Right renal cortex interstitium (tissue), 3 donors: ENCODE results near the gene DLGAP4. TPM values are rescaled to one million over a fixed set of nuclear protein-coding genes. Genes with fewer than 3 reads are reported as not detected.
"Not testable (repeated sequence)": the region's sequence is repeated elsewhere in the genome, so short reads cannot be mapped to it uniquely, and the experiment has no call there.

Source experiments
- DNase-seq, 3 donors: peaks; one replicate each; pipeline ENCODE4 v3.0.0-alpha.2; 2013; ENCODE audit warnings: low read depth in 3 of 3, low spot score in 2 of 3
- polyA plus RNA-seq, 3 donors: library from polyadenylated mRNA; unstranded; fragments of 120-200 nt; gene quantifications; one replicate each; pipeline ENCODE4 v1.2.1, GENCODE V29; 2013; ENCODE audit not compliant: insufficient read length in 3 of 3

The DLGAP4 gene
- polyA plus RNA-seq, 3 donors, result 42.9 to 49.1 (median 48.1) TPM

DNA sequence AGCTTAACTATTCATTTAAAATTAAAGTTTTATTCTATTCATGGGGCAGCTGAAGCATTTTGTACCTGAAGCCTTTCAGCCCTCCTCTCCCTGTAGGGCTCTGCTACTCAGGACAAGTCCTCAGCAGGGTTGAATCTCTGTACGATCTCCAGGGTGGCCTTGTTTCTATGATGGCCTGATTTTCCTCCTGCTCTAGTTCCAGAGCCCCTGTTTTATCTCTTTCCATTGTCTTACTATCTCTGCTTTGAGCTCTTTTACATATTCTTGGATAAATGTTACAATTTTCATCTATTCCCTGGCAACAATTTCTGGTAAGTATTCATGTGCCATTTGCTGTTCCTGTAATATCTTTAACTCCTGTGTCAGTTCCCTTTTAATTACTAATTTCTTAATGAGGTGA, 215.4 kb downstream of the DLGAP4 start:
- DNase-seq, result no peak

DNA sequence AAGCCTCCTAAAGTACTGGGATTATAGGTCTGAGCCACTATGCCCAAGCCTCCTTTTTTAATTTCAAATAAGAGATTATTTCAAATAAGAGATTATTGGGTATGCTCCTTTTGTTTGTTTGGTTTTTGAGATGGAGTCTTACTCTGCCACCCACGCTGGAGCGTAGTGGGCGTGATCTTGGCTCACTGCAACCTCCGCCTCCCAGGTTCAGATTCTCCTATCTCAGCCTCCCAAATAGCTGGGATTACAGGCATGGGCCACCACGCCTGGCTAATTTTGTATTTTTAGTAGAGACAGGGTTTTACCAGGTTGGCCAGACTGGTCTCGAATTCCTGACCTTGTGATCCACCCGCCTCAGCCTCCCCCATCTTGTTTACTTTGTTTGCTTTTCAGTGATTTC, 216.3 kb downstream of the DLGAP4 start:
- not testable (repeated sequence) for DNase-seq

DNA sequence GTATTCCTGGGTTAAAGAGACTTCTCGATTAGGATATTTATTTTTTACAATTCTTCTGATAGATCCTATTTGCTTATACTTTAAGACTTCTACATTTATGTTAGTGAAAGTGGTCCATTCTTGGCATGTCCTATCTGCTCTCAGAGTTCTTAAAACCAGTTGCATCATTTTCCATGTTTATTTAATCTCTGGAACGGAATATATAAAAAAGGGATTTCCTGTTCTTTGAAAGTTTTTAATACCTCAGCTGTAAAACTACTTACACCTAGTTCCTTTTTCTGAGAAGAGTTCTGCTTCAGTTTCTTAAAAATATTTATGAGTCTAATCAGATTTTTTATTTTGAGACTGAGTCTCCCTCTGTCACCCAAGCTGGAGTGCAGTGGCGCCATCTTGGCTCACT, 217.2 kb downstream of the DLGAP4 start:
- no peak for DNase-seq

DNA sequence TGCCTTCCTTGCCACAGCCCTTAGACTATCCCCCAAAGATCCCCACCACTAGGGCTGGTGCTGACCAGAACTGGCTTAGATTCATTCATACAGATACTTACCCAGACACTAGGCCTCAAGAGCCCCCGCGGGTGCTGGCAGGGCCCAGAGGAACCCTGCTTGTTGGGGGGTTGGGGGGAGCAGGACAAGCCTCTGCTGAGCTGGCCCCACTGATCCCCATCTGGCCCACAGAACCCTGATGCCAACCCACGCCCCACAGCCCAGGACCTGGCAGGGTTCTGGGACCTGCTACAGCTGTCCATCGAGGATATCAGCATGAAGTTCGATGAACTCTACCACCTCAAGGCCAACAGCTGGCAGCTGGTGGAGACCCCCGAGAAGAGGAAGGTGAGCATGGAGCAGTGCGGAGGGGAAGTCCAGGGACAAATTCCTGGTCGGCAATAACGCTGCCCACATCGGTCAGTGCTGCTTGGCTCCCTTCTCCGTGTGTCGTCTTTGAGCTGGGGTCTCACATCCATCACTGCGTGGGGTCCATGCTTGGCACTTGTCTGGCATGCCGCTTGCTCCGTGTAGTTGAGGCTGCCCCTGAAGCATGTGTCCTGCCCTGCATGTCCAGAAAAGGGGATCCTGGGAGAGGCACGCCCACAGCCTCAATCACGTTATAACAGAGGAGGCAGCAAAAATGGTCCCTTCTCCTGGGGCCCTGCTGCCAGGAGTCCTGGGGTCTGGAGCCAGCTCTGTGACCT, 219.7 kb downstream of the DLGAP4 start:
- no peak for DNase-seq

DNA sequence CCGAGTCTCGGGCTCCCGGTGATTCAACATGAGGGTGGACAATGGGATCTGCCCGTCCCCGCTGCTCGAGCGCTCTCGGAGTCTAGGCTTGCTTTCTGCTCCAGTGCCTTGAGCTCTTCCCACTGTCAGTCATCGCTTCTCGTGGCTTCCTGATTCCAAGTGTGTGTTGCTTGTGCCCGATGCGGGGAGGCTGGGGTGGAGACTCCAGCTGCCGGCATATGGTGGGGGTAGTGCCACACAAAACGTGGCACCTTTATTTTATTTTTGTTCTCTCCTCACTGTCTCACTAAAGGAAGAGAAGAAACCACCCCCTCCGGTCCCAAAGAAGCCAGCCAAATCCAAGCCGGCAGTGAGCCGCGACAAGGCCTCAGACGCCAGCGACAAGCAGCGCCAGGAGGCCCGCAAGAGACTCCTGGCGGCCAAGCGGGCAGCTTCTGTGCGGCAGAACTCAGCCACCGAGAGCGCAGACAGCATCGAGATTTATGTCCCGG, 220.4 kb downstream of the DLGAP4 start:
- DNase-seq, result no peak

DNA sequence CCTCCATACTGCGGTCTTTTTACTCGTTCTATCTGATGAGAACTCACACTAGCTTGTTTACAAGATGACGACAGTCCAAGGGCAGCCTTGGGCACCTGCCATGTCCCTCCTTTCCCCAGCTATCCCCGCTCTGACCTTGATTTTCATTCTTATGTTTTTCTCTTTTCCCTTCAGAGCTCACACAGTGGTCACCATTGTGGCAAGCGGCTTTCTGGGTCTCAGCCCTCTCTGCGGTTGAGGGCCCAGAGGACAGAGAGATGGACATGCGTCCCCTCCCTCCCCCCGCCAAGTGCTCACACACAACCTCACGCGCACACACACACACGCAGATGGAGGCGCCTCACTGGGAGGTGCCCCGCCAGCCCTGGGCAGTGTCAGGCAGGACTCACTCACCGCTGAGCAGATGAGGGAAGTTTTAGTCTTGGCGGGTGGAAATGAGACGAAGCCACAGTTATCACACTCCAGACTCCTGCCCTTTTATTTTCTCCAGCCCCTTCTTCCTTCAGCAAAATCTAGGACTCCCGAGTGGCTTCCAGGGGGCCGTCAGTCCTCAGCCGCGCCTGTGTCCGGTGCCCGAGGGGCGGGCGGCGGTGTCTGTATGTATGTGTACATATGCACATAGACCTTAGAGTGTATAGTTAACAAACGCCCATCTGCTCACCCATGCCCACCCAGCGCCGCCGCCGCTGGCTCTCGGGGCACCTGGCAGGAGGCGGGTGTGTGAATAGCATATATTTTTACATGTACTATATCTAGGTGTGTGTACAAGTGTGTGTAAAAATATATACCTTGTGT, 221.4 kb downstream of the DLGAP4 start:
- DNase-seq, result no peak

DNA sequence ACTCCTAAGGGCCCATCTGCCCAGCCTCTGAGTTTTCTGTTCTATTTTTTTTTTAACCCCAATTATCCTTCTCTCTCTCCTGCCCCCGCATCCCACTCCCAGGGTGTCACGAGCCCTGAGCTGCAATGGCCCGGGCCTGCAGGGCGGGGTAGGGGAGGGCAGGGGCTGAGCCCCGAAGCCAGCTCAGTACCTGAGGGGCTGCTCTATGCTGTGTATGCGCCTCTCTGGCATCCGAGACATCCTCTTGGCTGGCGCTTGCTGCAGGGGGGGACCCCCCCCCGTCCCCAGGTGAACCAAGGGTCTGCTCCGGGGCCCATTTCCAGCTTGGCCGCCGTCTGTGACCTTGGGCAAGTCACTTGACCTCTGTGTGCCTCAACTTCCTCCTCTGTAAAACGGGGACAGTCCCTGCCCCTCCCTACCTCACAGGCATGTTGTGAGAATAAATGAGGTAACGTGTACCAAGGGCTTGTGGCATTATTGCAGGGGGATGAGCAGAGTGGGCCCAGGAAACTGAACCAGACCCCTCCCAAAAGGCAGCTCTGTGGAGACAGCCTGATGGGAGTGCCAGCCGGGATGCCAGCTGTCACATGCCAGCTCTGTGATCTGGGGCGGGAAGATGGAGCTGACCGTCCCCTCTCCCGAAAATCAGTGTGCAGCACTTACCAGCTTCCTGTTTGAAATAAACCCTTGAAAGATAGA, 222.2 kb downstream of the DLGAP4 start:
- no peak for DNase-seq

DNA sequence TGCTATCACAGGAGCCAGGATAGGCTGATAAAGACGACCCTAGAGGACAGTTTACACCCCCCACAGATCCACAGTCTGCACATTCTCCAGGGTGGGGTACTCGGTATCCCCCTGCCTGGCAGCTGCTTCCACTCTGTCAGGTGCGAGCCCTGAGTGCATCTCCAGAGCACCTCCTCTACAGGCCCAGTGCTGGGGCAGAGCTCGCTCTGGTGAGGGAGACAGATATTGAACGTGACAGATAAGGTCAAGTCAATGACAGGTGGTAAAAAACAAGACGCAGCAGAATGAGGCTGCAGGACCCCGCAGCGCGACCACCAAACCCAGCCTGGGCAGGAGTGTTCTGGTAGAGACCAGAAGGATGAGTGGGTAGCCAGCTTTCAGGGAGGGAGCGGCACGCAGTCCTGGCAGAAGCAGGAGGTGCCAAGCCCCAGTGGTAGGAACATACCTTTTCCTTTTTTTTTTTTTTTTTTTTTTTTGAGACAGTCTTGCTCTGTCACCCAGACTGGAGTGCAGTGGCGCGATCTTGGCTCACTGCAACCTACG, 222.8 kb downstream of the DLGAP4 start:
- no peak for DNase-seq

DNA sequence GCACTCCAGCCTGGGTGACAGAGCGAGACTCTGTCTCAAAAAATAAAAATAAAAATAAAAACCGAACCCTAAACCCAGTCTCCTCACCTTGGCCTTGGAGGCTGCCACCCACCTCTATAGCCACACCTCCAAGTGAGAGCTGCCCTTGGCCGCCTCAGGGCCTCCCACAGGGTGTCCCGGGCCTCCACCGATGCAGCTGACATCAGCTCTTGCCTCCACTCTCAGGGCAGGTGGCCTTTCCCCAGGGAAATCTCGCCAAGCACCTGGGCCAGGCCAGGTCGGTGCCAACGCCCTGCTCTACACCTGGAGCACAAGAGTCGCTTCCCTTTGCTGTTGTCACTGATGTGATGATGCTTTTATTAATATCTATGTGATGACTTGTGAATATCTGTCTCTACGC, 226.2 kb downstream of the DLGAP4 start:
- DNase-seq, result no peak

DNA sequence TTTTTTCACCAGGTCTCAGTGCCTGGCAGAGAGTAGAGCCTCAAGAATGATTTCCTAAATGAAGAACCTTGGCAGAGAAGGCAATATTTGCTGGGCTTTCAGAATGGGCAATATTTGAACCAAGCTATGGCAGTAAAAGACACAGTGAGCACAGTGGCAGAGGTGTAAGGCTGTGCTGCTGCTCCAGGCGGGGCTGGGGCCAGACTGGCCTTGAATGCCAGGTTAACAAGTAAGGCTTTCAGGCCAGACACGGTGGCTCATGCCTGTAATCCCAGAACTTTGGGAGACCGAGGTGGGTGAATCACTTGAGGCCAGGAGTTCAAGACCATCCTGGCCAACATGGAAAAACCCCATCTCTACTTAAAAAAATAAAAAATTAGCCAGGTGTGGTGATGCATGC, 226.7 kb downstream of the DLGAP4 start:
- no peak for DNase-seq

DNA sequence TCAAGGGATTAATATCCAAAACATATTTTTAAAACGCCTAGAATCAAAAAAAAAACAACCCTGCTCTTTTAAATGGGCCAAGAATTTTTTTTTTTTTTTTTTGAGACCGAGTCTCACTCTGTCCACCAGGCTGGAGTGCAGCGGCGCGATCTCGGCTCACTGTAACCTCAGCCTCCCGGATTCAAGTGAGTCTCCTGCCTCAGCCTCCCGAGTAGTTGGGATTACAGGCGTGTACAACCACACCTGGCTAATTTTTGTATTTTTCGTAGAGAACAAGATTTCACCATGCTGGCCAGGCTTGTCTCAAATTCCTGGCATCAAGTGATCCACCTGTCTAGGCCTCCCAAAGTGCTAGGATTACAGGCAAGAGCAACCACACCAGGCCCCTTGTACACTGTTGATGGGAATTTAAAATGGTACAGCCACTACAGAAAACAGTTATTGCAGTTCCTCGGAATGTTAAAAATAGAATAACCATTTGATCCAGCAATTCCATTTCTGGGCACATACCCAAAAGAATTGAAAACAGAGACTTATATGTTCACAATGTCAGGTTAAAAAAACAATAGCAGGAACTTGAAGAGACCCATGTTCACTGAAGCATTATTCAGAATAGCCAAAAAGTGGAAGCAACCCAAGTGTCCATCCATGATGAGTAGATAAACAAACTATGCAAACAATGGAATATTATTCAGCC, 232.0 kb downstream of the DLGAP4 start:
- no peak for DNase-seq

DNA sequence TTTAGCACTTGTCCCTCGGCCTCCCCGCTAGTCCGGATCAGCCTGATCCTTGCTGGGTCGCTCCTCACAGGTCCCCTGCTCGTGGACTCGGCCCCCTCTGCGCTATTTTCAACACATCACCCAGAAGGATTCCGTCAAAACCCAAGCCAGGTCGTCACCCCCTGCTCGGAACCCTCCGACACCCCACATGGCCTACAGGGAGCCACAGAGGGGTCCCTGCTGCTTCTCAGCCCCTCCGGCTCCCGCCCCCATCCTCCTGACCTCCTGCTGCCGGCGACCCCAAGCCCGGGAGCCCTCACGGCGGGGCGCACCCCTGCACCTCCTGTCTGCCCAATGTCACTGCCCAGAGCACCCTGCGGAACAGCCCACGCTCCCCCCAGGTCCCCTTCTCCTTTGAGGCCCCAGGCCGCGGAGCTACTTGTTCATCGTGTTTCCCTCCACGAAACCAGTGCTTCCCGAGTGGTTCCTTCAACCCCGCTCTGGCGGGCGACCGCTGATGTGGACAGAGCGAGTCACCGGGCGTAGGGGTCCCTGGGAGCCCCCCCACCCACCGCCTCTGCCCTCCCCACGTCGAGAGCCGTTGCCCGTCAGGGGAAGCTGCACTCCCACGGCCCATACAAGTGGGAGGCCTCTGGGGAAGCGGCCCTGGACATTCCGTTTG, 234.5 kb downstream of the DLGAP4 start:
- DNase-seq, result peak in 1 of 3 donors; percentile 10

DNA sequence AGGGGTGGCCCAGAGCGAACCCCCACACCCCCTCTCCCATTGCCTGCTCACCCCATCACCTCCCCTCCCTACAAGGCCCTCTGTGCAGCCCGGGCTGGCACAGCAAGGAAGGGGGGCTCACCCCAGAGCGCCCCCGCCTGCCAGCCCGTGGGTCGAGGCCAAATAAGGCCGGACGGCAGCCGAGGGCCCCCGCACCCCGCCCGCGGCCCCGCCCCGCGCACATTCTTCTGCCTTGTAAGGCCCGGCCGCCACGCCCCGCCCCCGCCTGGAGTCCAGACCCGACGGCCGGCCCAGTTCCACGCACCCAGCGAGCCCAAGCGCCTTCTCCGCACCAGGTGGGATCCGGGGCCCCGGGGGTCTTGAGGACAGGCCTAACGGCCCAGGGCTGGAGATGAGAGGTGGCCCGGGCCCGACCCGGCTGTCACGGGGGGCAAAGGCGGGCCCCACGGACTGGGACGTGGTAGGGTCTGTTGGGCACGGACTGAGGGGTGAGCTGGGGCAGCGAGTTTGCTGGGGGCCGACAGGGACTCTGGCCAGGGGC, 235.2 kb downstream of the DLGAP4 start, which contains the start of gene MYL9:
Gene MYL9 (plus strand): TSS at position 293 of the 541 bp plus-strand sequence. CDS start 3,366 bp downstream, outside the sequence.
- DNase-seq, result peak in 1 of 3 donors; percentile 36

DNA sequence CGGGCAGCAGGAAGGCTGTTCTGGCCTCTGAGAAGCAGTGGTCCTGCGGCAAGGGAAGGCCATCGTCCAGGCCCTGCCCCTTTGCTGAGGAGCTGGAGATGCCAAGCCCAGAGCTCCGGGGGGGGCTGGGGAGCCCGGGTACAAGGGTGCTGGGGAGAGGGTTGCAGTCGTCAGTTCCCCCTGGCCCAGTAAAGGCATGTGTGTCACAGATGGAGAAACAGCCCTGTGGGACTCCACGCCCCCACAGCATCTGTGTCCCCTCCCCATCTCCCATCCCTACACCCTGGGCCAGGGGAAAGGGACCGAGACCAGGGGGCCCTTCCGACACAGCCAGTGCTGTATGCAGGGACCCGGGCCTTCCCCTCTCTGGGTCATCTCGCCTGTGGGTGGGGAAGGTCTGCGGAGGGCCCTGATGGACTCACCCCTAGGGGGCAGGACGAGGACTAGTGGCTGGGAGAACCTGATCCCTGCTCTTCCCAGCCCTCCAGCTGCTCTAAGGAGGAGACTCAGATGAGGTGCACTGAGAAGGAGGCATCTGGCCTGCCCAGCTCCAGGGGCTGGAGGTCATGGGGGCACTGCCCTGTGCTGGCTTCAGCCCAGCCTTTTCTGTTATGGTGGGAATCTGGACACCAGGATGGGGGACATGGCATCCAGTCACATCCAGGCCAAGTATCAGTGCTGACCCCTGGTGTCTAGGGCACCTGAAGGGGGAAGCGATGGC, 235.8 kb downstream of the DLGAP4 start:
- no peak for DNase-seq

DNA sequence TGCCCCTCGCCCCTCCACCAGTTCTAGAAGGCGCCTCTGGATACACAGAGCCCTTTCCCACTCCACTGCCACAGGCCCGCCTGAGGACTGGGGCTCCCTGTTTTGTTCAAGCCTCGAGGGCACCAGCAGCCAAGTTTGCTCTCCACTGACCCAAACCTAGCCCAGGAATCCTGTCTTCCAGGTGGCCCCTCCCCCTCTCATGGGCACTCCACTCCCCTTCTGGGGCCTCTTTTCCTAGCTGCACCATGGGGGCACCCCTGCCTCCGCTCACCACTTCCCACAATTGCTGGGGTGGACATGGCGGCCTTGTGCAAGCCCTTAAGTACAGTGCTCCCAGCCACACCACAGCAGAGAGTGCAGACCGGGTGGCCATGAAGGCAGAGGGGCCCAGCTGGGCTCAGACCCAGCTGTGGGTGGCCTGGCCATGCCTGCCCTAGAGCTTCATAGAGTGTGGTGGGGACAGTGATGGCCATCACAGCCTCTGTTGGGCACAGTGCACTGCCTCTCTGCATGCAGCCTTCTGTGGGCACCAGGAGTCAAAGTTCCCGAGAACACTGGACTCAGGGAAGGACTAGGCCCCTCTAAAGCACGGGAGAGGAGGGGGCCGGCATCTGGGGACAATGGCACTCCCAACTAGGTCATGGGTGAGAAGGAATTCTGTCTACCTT, 236.5 kb downstream of the DLGAP4 start:
- DNase-seq, result no peak

DNA sequence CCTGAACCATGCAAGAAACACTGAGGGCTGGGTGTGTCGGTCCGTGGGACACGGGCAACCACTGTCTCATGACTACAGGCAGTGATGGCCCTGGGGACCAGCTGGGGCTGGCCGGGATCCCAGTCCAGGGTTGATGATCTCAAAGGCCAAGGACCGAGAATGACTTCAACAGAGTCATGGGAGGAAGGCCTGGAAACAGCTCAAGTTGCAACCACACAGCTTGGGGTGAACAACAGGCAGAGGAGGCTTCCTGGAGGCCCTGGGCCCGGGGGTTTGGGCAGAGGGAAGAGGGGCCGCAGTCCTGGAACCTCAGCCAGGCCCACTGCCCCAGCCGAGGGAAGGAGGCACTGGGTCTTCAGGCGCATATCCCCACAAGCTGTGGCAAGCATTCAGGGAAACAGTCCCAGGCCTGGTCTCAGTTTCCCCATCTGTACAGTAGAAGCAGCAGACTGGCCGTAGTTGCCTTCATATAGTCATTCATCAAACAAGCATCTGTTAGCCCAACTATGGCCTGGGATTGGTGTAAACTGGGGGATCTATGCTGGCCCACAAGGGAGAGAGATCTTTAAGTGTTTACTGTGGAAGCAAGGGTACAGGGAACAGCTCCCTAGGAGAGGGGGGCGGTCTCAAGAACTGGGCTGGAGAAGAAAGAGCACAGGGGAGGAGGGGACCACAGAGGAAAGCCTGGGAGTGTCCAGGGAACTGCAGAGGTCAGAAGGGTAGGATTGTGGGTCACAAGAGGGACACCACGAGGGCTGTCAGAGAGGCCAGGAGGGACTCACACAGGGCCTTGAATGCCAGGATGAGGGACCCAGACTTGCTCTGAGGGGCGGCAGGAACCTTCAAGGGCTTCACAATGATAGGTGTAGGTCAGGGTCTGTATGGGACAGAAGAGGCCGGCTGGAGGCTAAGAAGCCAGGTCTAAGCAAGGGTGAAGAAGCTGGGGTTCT, 237.3 kb downstream of the DLGAP4 start:
- DNase-seq, result no peak
